ENCODE measurements around the gene ZNF445.
"Not testable (repeated sequence)": the region's sequence is repeated elsewhere in the genome, so short reads cannot be mapped to it uniquely, and the experiment has no call there.

The ZNF445 gene

GRCh38 chr3:44477312-44478030, at the start of gene ZNF445:
Gene ZNF445, minus strand, starts transcription at chr3:44477670. Its CDS starts 22,121 bp downstream, at chr3:44455549.
- peak; percentile 49 for DNase-seq (ENCODE audit: low read depth)

- DNase-seq (ENCODE audit: low read depth), result no peak
These were observed 47.6 kb upstream of the ZNF445 start for GRCh38 chr3:44525060-44525459.

GRCh38 chr3:44522494-44522933, 45.0 kb upstream of the ZNF445 start:
- no peak for DNase-seq (ENCODE audit: low read depth)

GRCh38 chr3:44521721-44522120, 44.3 kb upstream of the ZNF445 start:
- no peak for DNase-seq (ENCODE audit: low read depth)

GRCh38 chr3:44518782-44519156, 41.3 kb upstream of the ZNF445 start:
- DNase-seq (ENCODE audit: low read depth), result no peak

GRCh38 chr3:44516230-44516629, 38.8 kb upstream of the ZNF445 start:
- no peak for DNase-seq (ENCODE audit: low read depth)

- no peak for DNase-seq (ENCODE audit: low read depth)
These were observed 36.0 kb upstream of the ZNF445 start for GRCh38 chr3:44513513-44513912.

GRCh38 chr3:44511238-44511566, 33.7 kb upstream of the ZNF445 start:
- DNase-seq (ENCODE audit: low read depth), result no peak

GRCh38 chr3:44510000-44510368, 32.5 kb upstream of the ZNF445 start:
- no peak for DNase-seq (ENCODE audit: low read depth)

- no peak for DNase-seq (ENCODE audit: low read depth)
These were observed 32.0 kb upstream of the ZNF445 start for GRCh38 chr3:44509393-44509921.

- no peak for DNase-seq (ENCODE audit: low read depth)
These were observed 29.5 kb upstream of the ZNF445 start for GRCh38 chr3:44506961-44507360.

GRCh38 chr3:44506556-44506955, 29.1 kb upstream of the ZNF445 start:
- DNase-seq (ENCODE audit: low read depth), result no peak

GRCh38 chr3:44504566-44504965, 27.1 kb upstream of the ZNF445 start:
- DNase-seq (ENCODE audit: low read depth), result no peak

GRCh38 chr3:44503178-44503577, 25.7 kb upstream of the ZNF445 start:
- DNase-seq (ENCODE audit: low read depth), result not testable (repeated sequence)

GRCh38 chr3:44501971-44502370, 24.5 kb upstream of the ZNF445 start:
- DNase-seq (ENCODE audit: low read depth), result no peak

- not testable (repeated sequence) for DNase-seq (ENCODE audit: low read depth)
These were observed 22.4 kb upstream of the ZNF445 start for GRCh38 chr3:44499899-44500168.

GRCh38 chr3:44499149-44499898, 21.9 kb upstream of the ZNF445 start:
- no peak for DNase-seq (ENCODE audit: low read depth)

GRCh38 chr3:44495636-44496415, 18.4 kb upstream of the ZNF445 start:
- no peak for DNase-seq (ENCODE audit: low read depth)

- DNase-seq (ENCODE audit: low read depth), result no peak
These were observed 15.0 kb upstream of the ZNF445 start for GRCh38 chr3:44492496-44492895.

- no peak for DNase-seq (ENCODE audit: low read depth)
These were observed 5.3 kb upstream of the ZNF445 start for GRCh38 chr3:44482721-44483120.

- no peak for DNase-seq (ENCODE audit: low read depth)
These were observed 1.2 kb upstream of the ZNF445 start for GRCh38 chr3:44478606-44479094.

- DNase-seq (ENCODE audit: low read depth), result no peak
These were observed 592 bp upstream of the ZNF445 start for GRCh38 chr3:44478055-44478468.

GRCh38 chr3:44476963-44477311, 533 bp downstream of the ZNF445 start:
- DNase-seq (ENCODE audit: low read depth), result no peak

Measured in stimulated activated CD8-positive, alpha-beta memory T cell treated with anti-CD3 and anti-CD28 coated beads, Interleukin-15, amount 100 ng/mL, for 1 hour (primary cell).